Stimulated activated CD8-positive, alpha-beta memory T cell treated with anti-CD3 and anti-CD28 coated beads, Interleukin-7, amount 100 ng/mL, for 1 hour (primary cell): ENCODE measurements around the gene BAG5.

ENCODE experiments used
- DNase-seq, 2 donors: peaks; one replicate each; pipeline ENCODE4 v3.0.0-alpha.2; 2020; ENCODE audit warnings: low read depth in 2 of 2

The BAG5 gene

DNA sequence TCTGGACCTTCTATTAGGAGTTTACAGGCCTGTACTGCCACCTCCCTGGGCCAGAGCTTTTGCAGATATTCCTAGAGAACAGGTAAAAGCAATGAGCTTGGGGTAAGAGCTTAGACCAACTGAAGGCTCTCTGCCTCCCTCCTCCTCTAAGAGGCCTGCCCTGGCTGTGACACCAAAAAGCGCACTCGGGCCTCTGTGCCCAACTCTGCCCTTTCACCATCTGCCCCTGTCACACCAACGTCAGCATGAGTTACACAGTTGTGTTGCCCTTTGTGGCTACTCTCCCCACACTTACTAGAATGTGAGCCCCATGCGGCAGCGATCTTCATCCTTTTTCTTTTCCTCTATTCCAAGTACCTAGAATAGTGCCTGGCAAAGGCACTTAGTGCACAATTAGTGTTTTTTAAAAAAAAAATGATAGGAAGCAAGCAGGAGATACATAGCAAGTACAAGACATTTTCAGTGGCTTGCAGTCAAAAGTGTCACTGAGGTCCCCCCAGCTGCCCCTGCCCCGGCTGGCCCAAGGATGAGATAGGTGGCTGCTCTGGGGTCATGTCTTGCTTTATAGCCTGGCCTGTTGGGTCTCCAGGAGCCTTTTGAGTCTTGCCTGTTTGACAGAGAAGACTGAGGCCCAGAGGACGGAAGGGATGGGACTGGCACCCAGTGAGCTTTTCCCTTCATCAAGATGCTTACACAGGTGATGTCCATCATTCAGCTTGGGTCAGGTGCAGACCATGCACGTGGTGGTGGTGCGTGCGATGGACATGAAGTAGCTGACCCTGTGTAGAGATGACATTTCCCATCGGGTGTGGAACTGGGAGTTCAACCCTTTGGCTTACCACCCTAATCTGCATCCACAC is 52.4 kb downstream of the BAG5 start:
- DNase-seq: no peak

DNA sequence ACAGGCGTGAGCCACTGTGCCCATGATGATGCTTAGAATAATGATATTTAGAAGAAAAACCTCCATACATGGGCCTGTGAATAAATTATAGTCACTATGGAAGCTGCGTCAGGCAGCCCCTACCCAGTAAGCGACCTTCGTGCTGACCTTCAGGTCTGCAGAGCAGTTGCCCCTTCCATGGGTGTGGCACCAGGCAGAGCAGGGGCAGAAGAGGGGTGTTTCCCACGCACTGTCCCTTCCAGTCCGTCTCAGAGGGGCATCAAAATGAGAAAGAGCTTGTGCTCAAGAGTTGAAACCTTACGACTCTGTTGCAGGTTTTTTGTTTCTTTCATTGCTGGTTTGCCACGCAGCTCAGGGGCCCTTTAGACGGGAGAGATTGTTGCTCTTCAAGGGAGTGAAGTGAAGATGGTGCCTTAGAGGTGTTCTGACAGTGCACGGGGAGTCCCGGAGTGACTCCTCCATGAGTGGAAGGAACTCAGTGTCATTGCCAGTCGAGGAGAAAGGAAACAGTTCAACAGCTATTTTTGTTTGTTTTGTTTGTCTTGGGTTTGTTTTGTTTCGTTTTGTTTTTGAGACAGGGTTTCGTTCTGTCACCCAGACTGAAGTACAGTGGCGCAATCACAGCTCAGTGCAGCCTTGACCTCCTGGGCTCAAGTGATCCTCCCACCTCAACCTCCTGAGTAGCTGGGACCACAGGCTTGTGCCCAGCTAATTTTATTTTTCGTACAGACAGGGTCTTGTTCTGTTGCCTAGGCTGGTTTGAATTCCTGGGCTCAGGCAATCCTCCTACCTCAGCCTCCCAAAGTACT is 53.7 kb downstream of the BAG5 start:
- DNase-seq: no peak

DNA sequence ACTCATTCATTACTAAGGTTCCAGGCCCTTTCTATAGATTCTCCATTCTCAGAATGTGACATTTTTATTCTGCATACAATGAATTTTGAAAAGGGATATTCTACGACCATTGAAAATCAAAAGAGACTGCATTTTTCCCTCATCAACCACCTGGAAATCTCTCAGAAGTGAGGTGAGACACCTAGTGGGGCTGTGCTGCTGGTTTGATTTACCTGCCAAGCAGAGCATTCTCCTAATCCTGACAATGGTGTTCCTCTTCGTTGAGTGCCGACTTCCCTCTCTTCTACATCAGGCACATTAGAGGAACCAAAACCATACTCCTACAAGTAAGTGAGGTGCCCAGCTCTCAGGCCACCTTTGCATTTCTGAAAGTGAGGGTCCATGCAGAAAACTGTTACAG is 54.7 kb downstream of the BAG5 start:
- no peak for DNase-seq
